ENCODE results near the gene SLC22A23.

Gene SLC22A23

DNA sequence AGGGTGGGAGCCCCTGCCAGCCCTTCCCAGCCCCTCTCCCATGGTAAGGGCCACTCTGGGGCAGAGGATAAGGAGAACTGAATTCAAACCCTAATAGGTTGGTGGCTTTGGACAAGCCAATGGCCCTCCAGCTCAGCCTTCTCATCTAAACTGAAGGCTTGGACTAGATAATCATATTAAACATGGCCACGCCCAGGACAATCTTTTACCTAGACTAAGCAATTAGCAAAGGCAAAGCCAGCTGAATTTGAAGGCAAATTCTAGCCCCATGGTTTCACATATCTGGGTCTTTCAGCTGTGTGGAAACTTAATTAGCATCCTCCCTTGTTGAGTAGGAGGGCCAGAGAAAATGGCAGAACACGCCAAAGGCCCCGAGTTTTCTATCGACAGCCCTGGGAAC is 10.7 kb downstream of the SLC22A23 start:
- H4K20me1 ChIP-seq (ENCODE audit: control insufficient read depth, insufficient read depth, low read depth, low read length) = no peaks in the 10 kb centered on the region
- no peaks in the 10 kb centered on the region for H3K36me3 ChIP-seq (ENCODE audit: control insufficient read depth, low read length)
- H3K27me3 ChIP-seq (ENCODE audit: control insufficient read depth, low read length) = no peaks in the 10 kb centered on the region
- TF ChIP-seq CTCF (IDR thresholded peaks at IDR 0.05; ENCODE audit: low read depth, low read length, poor library complexity, severe bottlenecking) (no peak), EZH2phosphoT487 (IDR thresholded peaks at IDR 0.05; ENCODE audit: borderline replicate concordance, low read length) (no peak)
- no peak overlapping the region for H3K4me2 ChIP-seq (ENCODE audit: low read length)
- no peaks in the 10 kb centered on the region for H3F3A ChIP-seq (ENCODE audit: control insufficient read depth, insufficient read depth)
- H3K4me1 ChIP-seq (ENCODE audit: control insufficient read depth, low read length) = no peaks in the 10 kb centered on the region
- no peaks in the 10 kb centered on the region for H3K9me2 ChIP-seq (replicated peaks; ENCODE audit: control insufficient read depth, low read length)
- H3K4me3 ChIP-seq (ENCODE audit: low read length) = no peak overlapping the region
- H3K79me2 ChIP-seq (ENCODE audit: control insufficient read depth, low read length) = no peaks in the 10 kb centered on the region
- no peaks in the 10 kb centered on the region for H3K9me3 ChIP-seq (ENCODE audit: control insufficient read depth, insufficient read depth, low read length)
- H3K27ac ChIP-seq (ENCODE audit: low read depth, low read length) = no peak overlapping the region

GRCh38 chr6:3444276-3445088 is 12.4 kb downstream of the SLC22A23 start:
- H3K4me1 ChIP-seq (ENCODE audit: control insufficient read depth, low read length) = no peaks in the 10 kb centered on the region
- no peak overlapping the region for H3K27ac ChIP-seq (ENCODE audit: low read depth, low read length)
- H3K9me2 ChIP-seq (replicated peaks; ENCODE audit: control insufficient read depth, low read length) = no peaks in the 10 kb centered on the region
- no peaks in the 10 kb centered on the region for H3K36me3 ChIP-seq (ENCODE audit: control insufficient read depth, low read length)
- no peaks in the 10 kb centered on the region for H3F3A ChIP-seq (ENCODE audit: control insufficient read depth, insufficient read depth)
- H4K20me1 ChIP-seq (ENCODE audit: control insufficient read depth, insufficient read depth, low read depth, low read length) = no peaks in the 10 kb centered on the region
- no peak overlapping the region for H3K4me2 ChIP-seq (ENCODE audit: low read length)
- TF ChIP-seq EZH2phosphoT487 (IDR thresholded peaks at IDR 0.05; ENCODE audit: borderline replicate concordance, low read length) = no peak
- TF ChIP-seq CTCF (IDR thresholded peaks at IDR 0.05; ENCODE audit: low read depth, low read length, poor library complexity, severe bottlenecking) = no peak
- H3K79me2 ChIP-seq (ENCODE audit: control insufficient read depth, low read length) = no peaks in the 10 kb centered on the region
- H3K9me3 ChIP-seq (ENCODE audit: control insufficient read depth, insufficient read depth, low read length) = no peaks in the 10 kb centered on the region
- H3K27me3 ChIP-seq (ENCODE audit: control insufficient read depth, low read length) = no peaks in the 10 kb centered on the region
- H3K4me3 ChIP-seq (ENCODE audit: low read length) = no peak overlapping the region

DNA sequence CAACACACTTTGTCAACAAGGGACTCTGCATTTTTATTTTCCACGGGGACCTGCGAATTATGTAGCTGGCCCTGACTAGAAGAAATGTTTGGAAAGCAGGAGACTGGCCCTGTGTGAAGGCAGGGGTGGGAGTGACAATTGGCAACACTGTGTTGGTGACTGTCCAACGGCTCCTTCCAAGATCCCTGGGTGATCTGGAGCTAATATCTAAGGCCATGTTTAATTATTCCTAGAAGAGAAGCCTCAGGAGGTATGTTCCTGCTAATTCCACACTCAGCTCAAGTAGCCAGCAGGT is 13.7 kb downstream of the SLC22A23 start:
- Histone ChIP-seq H3K4me2 (ENCODE audit: low read length) (no peak overlapping the region), H3K27ac (ENCODE audit: low read depth, low read length) (no peak overlapping the region), H3K9me2 (replicated peaks; ENCODE audit: control insufficient read depth, low read length) (no peaks in the 10 kb centered on the region), H3K79me2 (ENCODE audit: control insufficient read depth, low read length) (no peaks in the 10 kb centered on the region), H3K36me3 (ENCODE audit: control insufficient read depth, low read length) (no peaks in the 10 kb centered on the region), H4K20me1 (ENCODE audit: control insufficient read depth, insufficient read depth, low read depth, low read length) (no peaks in the 10 kb centered on the region), H3K4me1 (ENCODE audit: control insufficient read depth, low read length) (no peaks in the 10 kb centered on the region), H3K4me3 (ENCODE audit: low read length) (no peak overlapping the region), H3K9me3 (ENCODE audit: control insufficient read depth, insufficient read depth, low read length) (no peaks in the 10 kb centered on the region), H3K27me3 (ENCODE audit: control insufficient read depth, low read length) (no peaks in the 10 kb centered on the region), H3F3A (ENCODE audit: control insufficient read depth, insufficient read depth) (no peaks in the 10 kb centered on the region)
- TF ChIP-seq EZH2phosphoT487 (IDR thresholded peaks at IDR 0.05; ENCODE audit: borderline replicate concordance, low read length) = no peak
- TF ChIP-seq CTCF (IDR thresholded peaks at IDR 0.05; ENCODE audit: low read depth, low read length, poor library complexity, severe bottlenecking) = no peak

All from DOHH2 (cell line).